HAP-1 (cell line): ENCODE results near the gene TBC1D22A.

ENCODE experiments used
- DNase-seq, 2 experiments: peaks; one replicate each; pipeline ENCODE4 v3.0.0-alpha.2; 2016 to 2020; ENCODE audit warnings: low spot score in 2 of 2
- H3K27me3 ChIP-seq: fragments of 250-450 bp; sonication (Bioruptor Pico); 2 replicates; pipeline ENCODE4 v1.5.1; 2020; ENCODE audit warnings: low read depth, mild to moderate bottlenecking, moderate library complexity
- H3K36me3 ChIP-seq: fragments of 250-450 bp; sonication (Bioruptor Pico); replicated peaks from 2 replicates; pipeline ENCODE4 v1.5.1; 2020; ENCODE audit warnings: mild to moderate bottlenecking
- H3K4me1 ChIP-seq: fragments of 250-450 bp; sonication (Bioruptor Pico); 2 replicates; pipeline ENCODE4 v1.5.1; 2020; ENCODE audit warnings: mild to moderate bottlenecking
- H3K4me3 ChIP-seq: fragments of 250-450 bp; sonication (Bioruptor Pico); 2 replicates; pipeline ENCODE4 v1.5.1; 2020; ENCODE audit warnings: mild to moderate bottlenecking, moderate library complexity
- H3K9me3 ChIP-seq: fragments of 250-450 bp; sonication (Bioruptor Pico); 2 replicates; pipeline ENCODE4 v1.5.1; 2020; ENCODE audit warnings: mild to moderate bottlenecking, moderate library complexity
- in situ Hi-C: fragments of 300-500 bp; cut with MboI; formaldehyde crosslinking; loops from 3 replicates; pipeline ENCODE4 v1.14.3; 2020; ENCODE audit warnings: low sequenced_read_pairs, inconsistent platforms, mixed read lengths

TBC1D22A gene

DNA sequence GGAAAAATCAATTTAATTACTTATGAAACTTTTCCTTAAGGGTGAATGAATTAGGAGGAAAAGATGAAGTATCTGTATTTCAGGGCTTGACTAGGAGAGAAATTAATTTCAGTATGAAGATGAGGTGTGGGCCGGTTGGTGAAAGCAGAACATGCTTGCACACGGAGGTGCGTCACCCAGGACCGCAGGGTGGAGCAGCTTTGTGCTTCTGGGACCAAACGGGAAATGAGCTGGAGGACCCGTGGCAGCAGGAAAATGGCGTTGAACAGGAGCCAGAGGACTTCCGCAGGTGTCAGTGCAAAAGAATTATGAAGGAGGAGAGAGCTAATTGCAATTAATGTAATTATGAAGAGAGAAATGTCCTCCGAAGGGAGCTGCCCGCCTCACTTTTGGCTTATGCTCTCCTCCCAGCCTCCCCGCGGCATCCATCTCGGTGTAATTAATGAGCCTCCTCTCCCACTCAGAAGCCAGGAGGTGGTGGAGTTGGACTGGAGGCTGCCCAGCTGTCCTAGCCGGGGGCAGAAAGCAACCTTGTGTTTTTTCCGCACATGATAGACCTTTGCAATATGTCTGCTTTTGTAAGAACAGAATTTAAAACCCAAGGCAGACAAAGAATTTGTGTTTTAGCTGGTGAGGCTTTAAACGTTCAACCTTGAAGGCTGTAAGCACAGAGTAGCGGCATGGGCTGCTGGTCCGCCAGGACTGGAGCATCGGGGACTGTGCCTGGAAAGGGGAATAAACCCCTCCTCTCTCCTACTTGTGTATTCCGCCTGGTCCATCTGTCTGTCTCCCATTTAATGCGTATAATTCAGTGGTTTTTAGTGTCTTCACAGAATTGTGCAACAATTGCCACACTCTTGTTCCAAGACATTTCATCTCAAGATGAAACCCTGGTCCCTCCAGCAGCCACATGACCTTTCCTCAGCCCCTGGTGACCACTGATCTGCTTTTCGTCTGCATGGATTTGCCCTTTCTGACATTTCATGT is 180.6 kb downstream of the TBC1D22A start:
- DNase-seq = no peak
- H3K9me3 ChIP-seq = no peaks in the 10 kb centered on the region
- peaks cover 6% of the 10 kb centered on the region for H3K4me1 ChIP-seq
- H3K36me3 ChIP-seq = no peaks in the 10 kb centered on the region
- no peaks in the 10 kb centered on the region for H3K27me3 ChIP-seq
- in situ Hi-C loops = no loop called here
- H3K4me3 ChIP-seq = no peak overlapping the region

DNA sequence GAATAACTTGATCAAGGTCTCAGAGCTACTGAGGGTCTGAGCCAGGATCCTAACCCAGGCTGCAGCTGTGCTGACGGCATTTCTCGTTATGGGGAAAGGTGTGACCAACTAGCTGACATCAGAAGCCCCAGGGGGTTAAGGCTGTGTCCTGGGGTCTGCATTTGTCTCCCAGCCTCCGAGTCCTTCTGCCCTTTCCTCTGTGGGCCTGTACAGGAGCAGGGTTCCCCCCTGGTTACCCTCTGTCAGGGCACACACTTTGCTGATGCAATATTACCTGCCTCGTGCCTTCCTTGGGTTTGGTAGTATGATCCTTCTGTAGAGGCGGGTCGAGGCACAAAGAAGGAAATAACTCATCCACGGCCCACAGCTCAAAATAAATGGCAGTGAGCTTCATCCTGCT is 183.0 kb downstream of the TBC1D22A start:
- in situ Hi-C loops = no loop called here
- Histone ChIP-seq H3K36me3 (no peaks in the 10 kb centered on the region), H3K4me1 (peaks cover 12% of the 10 kb centered on the region), H3K27me3 (no peaks in the 10 kb centered on the region), H3K9me3 (no peaks in the 10 kb centered on the region), H3K4me3 (no peak overlapping the region)
- DNase-seq = no peak

DNA sequence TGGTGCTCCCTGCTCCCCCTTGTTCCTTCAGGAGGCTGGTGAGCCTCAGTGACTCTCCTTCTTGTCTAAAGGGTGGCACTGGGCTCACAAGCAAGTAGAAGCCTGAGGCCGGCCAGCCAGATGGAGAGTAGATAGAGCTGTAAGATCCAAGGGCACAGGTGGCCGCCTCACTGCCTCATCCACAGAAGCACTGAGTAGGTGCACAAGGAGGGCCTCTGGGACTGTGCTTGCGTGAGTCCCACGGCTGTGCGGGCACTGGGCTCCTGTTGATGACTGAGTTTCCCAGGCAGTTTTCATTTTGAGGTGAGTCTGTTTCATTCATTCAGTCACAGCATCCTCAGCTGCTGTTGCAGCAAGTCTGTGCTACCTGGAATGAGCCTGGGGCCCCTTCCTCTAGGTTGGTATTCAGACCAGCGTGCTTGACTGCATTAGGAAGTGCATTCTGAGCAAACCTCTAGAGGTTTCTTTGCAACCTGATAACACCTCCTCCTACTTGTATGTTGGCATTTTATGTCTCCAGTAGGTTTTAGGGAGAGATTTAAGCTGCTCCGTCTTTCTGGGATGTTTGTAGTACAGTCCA is 184.0 kb downstream of the TBC1D22A start:
- in situ Hi-C loops = no loop called here
- H3K4me1 ChIP-seq = peaks cover 15% of the 10 kb centered on the region
- DNase-seq = no peak
- no peak overlapping the region for H3K4me3 ChIP-seq
- no peaks in the 10 kb centered on the region for H3K9me3 ChIP-seq
- H3K27me3 ChIP-seq = no peaks in the 10 kb centered on the region
- no peaks in the 10 kb centered on the region for H3K36me3 ChIP-seq

DNA sequence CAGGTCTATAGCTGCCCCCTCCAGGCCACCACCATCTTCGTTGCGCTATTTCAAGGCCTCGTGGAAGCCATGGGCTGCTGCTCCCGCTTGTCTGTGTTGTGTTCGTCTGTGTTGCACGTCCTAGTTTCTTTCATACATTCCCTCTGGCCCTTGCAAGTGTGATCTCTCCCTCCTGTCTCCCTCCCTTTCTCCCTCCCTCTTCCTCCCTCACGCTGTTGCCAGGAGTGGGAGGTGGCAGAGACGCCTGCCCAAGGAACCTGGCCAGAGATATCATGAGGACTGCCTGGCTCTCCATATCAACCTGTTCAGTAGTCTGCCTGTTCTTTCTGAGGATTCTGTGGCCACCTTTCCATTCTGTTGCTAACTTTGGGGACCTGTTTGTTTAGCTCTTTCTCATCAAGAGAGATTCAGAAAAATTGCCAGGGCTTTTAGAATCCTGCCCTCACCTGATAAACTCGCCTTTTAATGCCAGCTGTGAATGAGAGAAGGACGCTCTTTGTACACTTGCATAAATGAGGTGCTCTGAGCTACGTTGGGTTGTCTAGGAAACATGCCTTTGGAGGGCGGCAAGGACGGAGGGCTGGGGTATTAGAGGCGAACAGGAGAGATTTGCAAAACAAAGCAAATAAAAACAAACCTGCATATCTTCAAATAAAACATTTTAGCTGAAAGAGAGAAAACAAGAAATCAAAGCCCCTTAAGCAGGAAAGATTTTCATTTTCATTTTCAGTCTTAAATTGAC is 185.2 kb downstream of the TBC1D22A start:
- Histone ChIP-seq H3K27me3 (no peaks in the 10 kb centered on the region), H3K4me1 (peaks cover 15% of the 10 kb centered on the region), H3K4me3 (no peak overlapping the region), H3K9me3 (no peaks in the 10 kb centered on the region), H3K36me3 (no peaks in the 10 kb centered on the region)
- in situ Hi-C loops = no loop called here
- DNase-seq = peak; percentile 73 to 81

DNA sequence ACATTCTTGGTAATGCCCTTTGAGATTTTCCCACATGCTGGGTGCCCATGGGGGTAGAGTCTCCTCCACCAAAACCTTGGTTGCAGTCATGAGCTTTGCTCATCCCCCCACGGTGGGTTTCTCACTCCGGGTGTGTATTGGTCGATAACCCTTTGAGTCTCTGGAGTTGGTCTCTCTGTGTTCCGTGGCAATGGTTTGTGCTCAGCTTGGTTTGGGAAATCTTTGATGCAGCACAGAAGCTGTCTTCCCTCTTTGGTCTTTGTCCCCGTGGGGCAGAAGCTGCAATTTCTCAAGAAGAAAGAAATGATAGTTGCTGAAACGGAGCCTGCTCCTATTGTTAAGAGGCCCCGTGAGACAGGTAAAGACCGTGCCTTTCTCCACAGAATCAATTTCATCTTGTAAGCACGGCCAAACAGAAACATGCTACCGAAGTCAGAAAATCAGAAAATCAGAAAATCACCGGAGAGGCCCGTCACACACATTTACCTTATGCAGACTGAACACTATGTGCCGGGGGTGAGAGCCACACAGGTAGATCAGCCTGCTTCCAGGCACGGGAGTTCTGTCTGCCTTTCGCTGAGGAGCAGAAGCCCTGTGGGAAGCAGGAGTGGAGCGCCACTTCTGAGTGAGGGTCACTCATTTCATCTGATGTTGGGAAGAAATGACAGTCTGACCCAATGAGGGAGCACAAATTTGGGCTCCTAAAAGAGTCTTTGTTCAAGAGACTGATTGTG is 186.1 kb downstream of the TBC1D22A start:
- Histone ChIP-seq H3K4me1 (peaks cover 15% of the 10 kb centered on the region), H3K9me3 (no peaks in the 10 kb centered on the region), H3K27me3 (no peaks in the 10 kb centered on the region), H3K36me3 (no peaks in the 10 kb centered on the region), H3K4me3 (no peak overlapping the region)
- in situ Hi-C loops = no loop called here
- DNase-seq = no peak

DNA sequence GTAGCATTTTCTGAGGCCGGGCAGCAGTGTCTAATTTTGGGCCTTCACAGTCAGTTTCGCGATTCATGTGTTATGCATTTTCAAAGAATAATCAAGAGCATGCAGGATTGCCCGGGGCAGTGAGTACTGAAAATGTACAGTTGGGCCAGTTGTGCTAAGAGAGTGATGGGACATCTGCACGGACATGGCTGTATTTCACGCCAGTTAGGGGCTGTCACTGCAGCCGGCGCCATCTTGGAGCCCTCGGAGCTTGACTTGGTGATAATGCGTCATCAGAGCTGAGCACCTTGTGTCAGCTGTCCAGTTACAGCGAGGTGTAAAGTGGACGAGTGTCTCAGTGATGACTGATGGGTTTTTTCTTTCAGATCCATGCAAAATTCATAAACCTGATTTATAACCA is 188.9 kb downstream of the TBC1D22A start:
- H3K4me3 ChIP-seq = no peak overlapping the region
- in situ Hi-C loops = no loop called here
- peak in 1 of 2 experiments; percentile 45 for DNase-seq
- no peaks in the 10 kb centered on the region for H3K27me3 ChIP-seq
- H3K9me3 ChIP-seq = no peaks in the 10 kb centered on the region
- no peaks in the 10 kb centered on the region for H3K36me3 ChIP-seq
- H3K4me1 ChIP-seq = peaks cover 15% of the 10 kb centered on the region

DNA sequence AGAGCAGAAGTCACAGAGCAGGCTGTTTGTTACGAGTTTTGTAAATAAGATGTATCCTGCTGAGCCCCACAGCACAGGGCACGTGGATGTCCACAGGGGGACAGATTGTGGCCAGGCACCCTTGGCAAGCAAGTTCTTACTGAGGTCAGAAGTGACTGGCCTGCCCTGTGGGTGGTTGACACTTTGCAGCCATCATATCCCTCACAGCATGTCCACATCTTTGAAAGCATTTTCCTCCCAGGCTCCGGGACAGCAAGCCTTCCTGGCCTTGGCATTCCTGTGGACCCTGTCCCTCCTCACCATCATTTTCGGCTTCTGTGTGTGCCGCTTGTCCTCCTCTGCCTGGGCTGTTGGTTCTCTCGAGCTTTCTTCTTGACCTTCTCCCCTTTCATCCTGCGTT is 189.5 kb downstream of the TBC1D22A start:
- no peaks in the 10 kb centered on the region for H3K27me3 ChIP-seq
- H3K36me3 ChIP-seq = no peaks in the 10 kb centered on the region
- in situ Hi-C loops = no loop called here
- H3K4me1 ChIP-seq = peaks cover 15% of the 10 kb centered on the region
- no peak for DNase-seq
- no peaks in the 10 kb centered on the region for H3K9me3 ChIP-seq
- no peak overlapping the region for H3K4me3 ChIP-seq

DNA sequence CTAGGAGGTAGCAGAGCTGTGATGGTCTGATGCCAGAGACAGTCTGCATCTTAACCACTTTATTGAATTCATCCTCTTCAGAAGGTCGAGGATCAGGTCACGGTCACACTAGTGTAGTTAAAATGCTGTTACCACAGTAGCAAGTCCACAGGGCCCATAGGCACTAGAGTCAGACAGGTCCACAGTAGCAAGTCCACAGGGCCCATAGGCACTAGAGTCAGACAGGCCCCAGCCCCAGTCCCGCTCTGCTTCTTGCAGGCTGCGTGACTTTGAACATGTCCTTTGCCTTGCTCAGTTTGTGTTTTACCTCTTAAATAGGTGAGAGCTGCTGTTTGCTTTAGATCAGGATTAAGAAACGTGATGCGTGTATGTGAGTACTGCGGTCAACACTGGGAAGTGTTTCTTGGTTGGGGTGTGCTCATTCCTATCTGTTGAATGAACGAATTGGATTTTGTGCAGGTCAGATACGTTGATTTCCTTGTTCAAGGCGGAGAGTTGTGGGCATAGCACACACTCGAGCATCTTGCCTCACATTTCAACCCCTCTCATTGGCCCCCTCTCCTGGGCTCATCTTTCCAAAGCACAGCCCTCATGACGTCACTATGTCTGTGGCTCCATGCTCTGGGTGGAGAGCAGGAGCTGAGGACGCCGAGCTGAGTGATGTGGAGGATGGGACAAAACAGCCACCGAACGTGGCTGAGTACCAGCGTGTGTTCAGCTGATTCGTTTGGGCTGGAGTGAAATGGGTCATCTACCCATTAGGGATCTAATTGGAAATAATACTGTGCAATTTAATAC is 191.7 kb downstream of the TBC1D22A start:
- no peaks in the 10 kb centered on the region for H3K36me3 ChIP-seq
- no peak for DNase-seq
- no peak overlapping the region for H3K4me3 ChIP-seq
- H3K4me1 ChIP-seq = peaks cover 4% of the 10 kb centered on the region; the same call in 1 of the 2 replicates
- no peaks in the 10 kb centered on the region for H3K27me3 ChIP-seq
- no peaks in the 10 kb centered on the region for H3K9me3 ChIP-seq
- in situ Hi-C loops = no loop called here

DNA sequence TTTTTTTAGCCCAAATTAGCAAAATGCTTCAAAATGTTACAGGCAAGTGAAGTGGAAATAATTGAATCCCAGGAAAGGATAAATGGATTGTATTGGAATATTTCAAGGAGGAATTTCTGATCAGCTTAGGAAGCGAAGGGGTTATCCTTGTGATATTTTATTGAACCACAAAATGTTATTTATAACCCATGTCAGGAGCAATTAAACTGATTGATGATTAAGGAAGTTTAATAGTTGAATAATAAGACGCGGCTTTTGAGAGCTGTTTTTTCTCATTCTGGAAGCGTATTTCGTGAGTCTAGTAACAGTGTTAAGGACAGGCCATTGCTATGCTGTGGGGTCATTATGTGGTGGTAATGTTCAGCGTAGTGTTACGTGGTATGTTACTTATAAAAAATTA is 192.3 kb downstream of the TBC1D22A start:
- no peak overlapping the region for H3K4me3 ChIP-seq
- in situ Hi-C loops = no loop called here
- H3K27me3 ChIP-seq = no peaks in the 10 kb centered on the region
- H3K9me3 ChIP-seq = no peaks in the 10 kb centered on the region
- DNase-seq = no peak
- peaks cover 4% of the 10 kb centered on the region; the same call in 1 of the 2 replicates for H3K4me1 ChIP-seq
- H3K36me3 ChIP-seq = no peaks in the 10 kb centered on the region

DNA sequence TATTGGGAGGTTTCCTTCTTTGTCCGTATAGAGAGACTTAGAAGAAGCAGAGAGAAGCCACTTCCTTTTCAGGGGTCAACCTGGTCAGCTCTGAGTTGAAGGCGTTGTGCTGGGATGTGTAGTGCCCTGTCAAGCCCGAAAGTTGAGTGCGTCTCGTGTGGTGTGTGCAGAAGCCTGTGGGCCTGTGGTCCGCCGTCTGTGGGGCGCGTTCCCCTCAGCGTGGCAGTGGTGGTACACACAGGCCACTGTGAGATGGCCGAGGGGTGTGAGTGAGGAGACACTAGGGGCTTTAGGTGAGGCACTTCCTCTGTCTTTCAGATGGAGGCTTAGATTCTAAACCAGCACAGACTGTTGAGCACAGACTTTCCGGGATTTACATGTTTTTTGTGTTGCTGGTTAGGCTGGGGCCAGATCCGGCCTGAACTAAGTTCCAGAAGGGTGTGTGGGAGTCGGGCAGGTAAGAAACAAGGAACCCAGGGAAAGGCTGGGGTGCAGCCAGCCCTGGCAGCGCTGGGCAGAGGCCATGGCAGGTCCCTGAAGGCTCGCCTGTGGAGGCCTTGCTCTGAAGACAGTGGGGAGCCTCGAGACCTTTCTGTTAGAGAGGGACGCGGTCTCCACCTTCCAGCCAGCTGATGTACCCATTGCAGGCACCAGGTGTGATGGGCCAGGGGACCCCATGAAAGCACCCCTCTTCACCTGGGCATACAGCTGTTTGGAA is 194.2 kb downstream of the TBC1D22A start:
- Histone ChIP-seq H3K27me3 (no peaks in the 10 kb centered on the region), H3K9me3 (no peaks in the 10 kb centered on the region), H3K4me1 (no peaks in the 10 kb centered on the region; the same call in 1 of the 2 replicates), H3K4me3 (no peak overlapping the region), H3K36me3 (no peaks in the 10 kb centered on the region)
- in situ Hi-C loops = no loop called here
- DNase-seq = no peak

DNA sequence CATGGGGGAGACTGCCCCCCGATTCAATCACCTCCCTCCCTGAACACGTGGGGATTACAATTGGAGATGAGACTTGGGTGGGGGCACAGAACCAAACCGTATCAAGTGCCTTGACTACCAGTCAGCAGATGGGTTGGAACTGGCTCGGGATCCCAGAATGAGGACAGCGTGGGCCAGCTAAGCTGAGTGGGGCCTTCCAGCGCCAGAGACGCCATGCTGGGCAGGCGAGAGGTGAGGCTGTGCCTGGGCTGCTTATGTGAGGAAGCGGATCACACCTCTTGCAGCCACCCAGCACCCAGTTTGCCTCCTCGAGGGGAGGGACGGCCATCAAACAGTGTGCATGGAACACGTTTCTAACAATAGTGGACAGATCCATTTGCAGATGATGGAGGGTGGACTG is 195.1 kb downstream of the TBC1D22A start:
- Histone ChIP-seq H3K36me3 (no peaks in the 10 kb centered on the region), H3K9me3 (no peaks in the 10 kb centered on the region), H3K27me3 (no peaks in the 10 kb centered on the region), H3K4me3 (no peak overlapping the region), H3K4me1 (no peaks in the 10 kb centered on the region; the same call in 1 of the 2 replicates)
- DNase-seq = no peak
- in situ Hi-C loops = no loop called here

DNA sequence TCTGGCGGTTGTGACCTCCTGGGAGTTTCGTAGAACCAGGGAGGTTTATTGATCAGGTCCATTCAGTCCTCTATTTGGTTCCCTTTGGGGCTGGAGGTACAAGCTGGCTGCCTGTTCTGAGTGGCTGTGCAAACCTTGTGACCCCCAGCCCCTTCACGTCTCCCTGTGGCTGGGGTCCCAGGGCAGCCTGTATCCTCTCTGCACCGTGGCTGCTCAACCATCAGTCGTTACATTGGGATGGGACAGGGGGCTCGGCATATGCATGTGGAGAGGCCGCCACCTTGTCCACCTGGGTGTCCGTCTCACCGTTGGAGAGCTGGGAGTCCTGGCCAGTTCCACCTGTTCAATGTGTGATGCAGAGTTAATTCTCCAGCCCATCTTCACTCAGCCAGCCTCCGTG is 195.7 kb downstream of the TBC1D22A start:
- in situ Hi-C loops = no loop called here
- H3K27me3 ChIP-seq = no peaks in the 10 kb centered on the region
- no peaks in the 10 kb centered on the region for H3K36me3 ChIP-seq
- H3K9me3 ChIP-seq = no peaks in the 10 kb centered on the region
- no peak for DNase-seq
- H3K4me3 ChIP-seq = no peak overlapping the region
- no peaks in the 10 kb centered on the region; the same call in 1 of the 2 replicates for H3K4me1 ChIP-seq
